BLaER1 treated with 17β-estradiol and CSF1 and Interleukin-3, amounts not matched to agents 10 nM and 100 nM (cell line): Measurements from ENCODE around the gene SCN3A.
A peak's percentile ranks its signal among the peaks of the same experiment; 100 is the strongest.

Experiments used
- H3K27ac ChIP-seq, 11 experiments: shearing (Covaris generic); formaldehyde crosslinking; 2 replicates each; pipeline ENCODE4 v1.8.1; 2022
- H3K27me3 ChIP-seq, 11 experiments: shearing (Covaris generic); formaldehyde crosslinking; 2 replicates each; pipeline ENCODE4 v1.8.1; 2022
- H3K36me3 ChIP-seq, 11 experiments: shearing (Covaris generic); formaldehyde crosslinking; 2 replicates each; pipeline ENCODE4 v1.8.1; 2022
- H3K4me1 ChIP-seq, 10 experiments: shearing (Covaris generic); formaldehyde crosslinking; 2 replicates each; pipeline ENCODE4 v1.8.1; 2022
- H3K4me2 ChIP-seq, 11 experiments: shearing (Covaris generic); formaldehyde crosslinking; 2 replicates each; pipeline ENCODE4 v1.8.1; 2022
- H3K4me3 ChIP-seq, 10 experiments: shearing (Covaris generic); formaldehyde crosslinking; 2 replicates each; pipeline ENCODE4 v1.8.1; 2022
- H3K9ac ChIP-seq, 11 experiments: shearing (Covaris generic); formaldehyde crosslinking; 2 replicates each; pipeline ENCODE4 v1.8.1; 2022
- H3K9me3 ChIP-seq, 11 experiments: shearing (Covaris generic); formaldehyde crosslinking; replicated peaks in 1 of 11; 2 replicates each; pipeline ENCODE4 v1.8.1; 2022
- H4K20me1 ChIP-seq, 11 experiments: shearing (Covaris generic); formaldehyde crosslinking; 2 replicates each; pipeline ENCODE4 v1.8.1; 2022
- Cebpa-rat ChIP-seq, 11 experiments: shearing (Covaris generic); IDR thresholded peaks; 2 replicates each; pipeline ENCODE4 v1.8.1; 2022

The SCN3A gene

DNA sequence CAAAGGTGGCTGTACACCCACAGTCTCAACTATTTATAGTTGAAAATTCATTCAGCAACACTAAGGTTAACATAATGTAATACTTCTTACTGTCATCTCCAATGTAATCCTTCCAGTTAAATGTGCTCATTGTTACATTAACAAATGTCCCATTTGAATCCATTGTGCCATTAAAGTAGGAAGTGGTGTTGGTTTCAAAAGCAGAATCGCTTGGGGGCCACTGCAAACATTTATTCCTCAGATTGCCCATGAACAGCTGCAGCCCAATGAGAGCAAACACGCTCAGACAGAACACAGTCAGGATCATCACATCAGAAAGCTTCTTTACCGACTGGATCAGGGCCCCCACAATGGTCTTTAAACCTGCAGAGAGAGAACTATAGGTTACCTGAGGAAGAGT lies 41.4 kb downstream of the SCN3A start:
- H3K27ac ChIP-seq, result no peak overlapping the region
- no peaks in the 10 kb centered on the region for H4K20me1 ChIP-seq
- H3K4me3 ChIP-seq, result no peak overlapping the region
- no peaks in the 10 kb centered on the region for H3K36me3 ChIP-seq
- H3K4me1 ChIP-seq, result no peaks in the 10 kb centered on the region
- TF ChIP-seq Cebpa-rat (IDR thresholded peaks at IDR 0.05), result no peak
- no peak overlapping the region for H3K9ac ChIP-seq
- H3K4me2 ChIP-seq, result no peak overlapping the region
- no peaks in the 10 kb centered on the region for H3K27me3 ChIP-seq
- no peaks in the 10 kb centered on the region for H3K9me3 ChIP-seq

- H3K9ac ChIP-seq, result no peak overlapping the region
- H3K9me3 ChIP-seq, result no peaks in the 10 kb centered on the region
- TF ChIP-seq Cebpa-rat (IDR thresholded peaks at IDR 0.05), result no peak
- H3K4me3 ChIP-seq, result no peak overlapping the region
- no peaks in the 10 kb centered on the region for H3K4me1 ChIP-seq
- no peak overlapping the region for H3K4me2 ChIP-seq
- no peaks in the 10 kb centered on the region for H3K27me3 ChIP-seq
- H3K36me3 ChIP-seq, result no peaks in the 10 kb centered on the region
- no peak overlapping the region for H3K27ac ChIP-seq
- no peaks in the 10 kb centered on the region for H4K20me1 ChIP-seq
Observed at GRCh38 chr2:165161510-165161909, 42.3 kb downstream of the SCN3A start.

DNA sequence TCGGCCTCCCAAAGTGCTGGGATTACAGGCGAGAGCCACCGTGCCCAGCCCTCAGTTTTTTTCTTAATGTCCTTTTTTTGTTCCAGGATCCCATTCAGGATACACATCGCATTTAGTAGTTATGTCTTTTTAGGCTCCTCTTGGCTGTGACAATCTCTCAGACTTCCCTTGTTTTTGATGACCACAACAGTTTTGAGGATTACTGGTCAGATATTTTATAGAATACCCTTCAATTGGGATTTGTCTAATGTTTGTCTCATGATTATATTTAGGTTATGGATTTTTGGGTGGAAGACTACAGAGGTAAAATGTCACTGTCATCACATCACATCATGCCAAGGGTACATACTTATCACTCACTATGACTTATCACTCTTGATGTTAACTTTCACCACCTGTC lies 46.7 kb downstream of the SCN3A start:
- Histone ChIP-seq H3K9ac (no peak overlapping the region), H3K27ac (no peak overlapping the region), H3K4me2 (no peak overlapping the region), H4K20me1 (no peaks in the 10 kb centered on the region), H3K27me3 (no peaks in the 10 kb centered on the region), H3K4me3 (no peak overlapping the region), H3K9me3 (no peaks in the 10 kb centered on the region), H3K36me3 (no peaks in the 10 kb centered on the region), H3K4me1 (no peaks in the 10 kb centered on the region)
- TF ChIP-seq Cebpa-rat (IDR thresholded peaks at IDR 0.05), result no peak

GRCh38 chr2:165155152-165155551 lies 48.7 kb downstream of the SCN3A start:
- Histone ChIP-seq H4K20me1 (no peaks in the 10 kb centered on the region), H3K9me3 (no peaks in the 10 kb centered on the region), H3K36me3 (no peaks in the 10 kb centered on the region), H3K9ac (no peak overlapping the region), H3K4me1 (peaks cover 0 to 2% (median under 1%) of the 10 kb centered on the region in 10 experiments; a peak in 7 of 20 replicates), H3K27ac (no peak overlapping the region), H3K27me3 (no peaks in the 10 kb centered on the region), H3K4me2 (no peak overlapping the region), H3K4me3 (no peak overlapping the region)
- TF ChIP-seq Cebpa-rat (IDR thresholded peaks at IDR 0.05), result no peak

- H3K9me3 ChIP-seq, result no peaks in the 10 kb centered on the region; a peak in 1 of 22 replicates
- TF ChIP-seq Cebpa-rat (IDR thresholded peaks at IDR 0.05), result no peak
- no peak overlapping the region for H3K27ac ChIP-seq
- no peaks in the 10 kb centered on the region for H4K20me1 ChIP-seq
- no peaks in the 10 kb centered on the region for H3K36me3 ChIP-seq
- no peak overlapping the region for H3K9ac ChIP-seq
- no peaks in the 10 kb centered on the region for H3K27me3 ChIP-seq
- peaks cover 0 to 40% (median 11%) of the 10 kb centered on the region in 10 experiments; a peak in 13 of 20 replicates for H3K4me1 ChIP-seq
- peak overlapping the region in 7 of 11 experiments; percentile 20 to 72 (median 34); a peak in 12 of 22 replicates for H3K4me2 ChIP-seq
- H3K4me3 ChIP-seq, result no peak overlapping the region; a peak in 1 of 20 replicates
Observed at GRCh38 chr2:165149439-165149838, 54.4 kb downstream of the SCN3A start.

DNA sequence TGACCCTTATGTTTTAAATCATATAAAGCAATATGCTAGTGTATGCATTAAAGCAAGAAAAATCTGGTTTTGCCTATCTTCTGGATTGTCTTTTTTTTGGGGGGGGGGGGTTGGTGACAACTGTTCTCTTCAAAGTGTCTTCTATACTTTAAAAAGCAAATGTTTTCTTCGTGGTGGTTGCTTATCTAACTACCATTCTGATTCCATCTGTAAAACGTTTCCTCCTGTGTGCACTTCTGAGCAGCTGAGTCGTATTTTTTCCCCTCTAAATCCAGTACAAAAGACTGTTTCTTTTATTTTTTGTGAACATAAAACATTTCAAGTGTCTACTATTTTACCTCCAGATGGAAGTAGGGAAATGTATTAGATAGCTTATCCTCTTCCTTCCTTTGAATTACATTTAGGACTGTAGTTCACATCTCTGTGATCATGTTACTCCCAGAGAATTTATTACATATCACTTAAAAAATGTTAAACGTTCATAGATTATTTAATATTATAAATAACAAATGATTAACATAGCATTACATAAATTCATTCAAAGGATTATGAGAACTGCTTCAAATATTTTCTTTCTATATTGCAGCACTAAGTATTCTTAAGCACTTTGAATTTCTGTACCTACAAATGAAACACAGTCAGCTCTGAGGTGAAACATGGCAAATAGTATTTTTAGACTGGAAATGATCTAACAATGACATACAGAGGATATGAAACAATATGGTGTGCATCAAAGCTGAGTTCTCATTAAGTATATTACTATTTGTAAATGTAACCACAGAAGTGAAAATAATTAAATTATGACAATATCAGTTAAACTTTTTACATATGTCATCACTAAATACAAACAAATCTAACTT lies 56.4 kb downstream of the SCN3A start:
- Histone ChIP-seq H3K27ac (no peak overlapping the region), H3K4me3 (no peak overlapping the region), H3K4me1 (peaks cover 0 to 60% (median 31%) of the 10 kb centered on the region in 10 experiments; a peak in 15 of 20 replicates), H3K9me3 (no peaks in the 10 kb centered on the region; a peak in 1 of 22 replicates), H4K20me1 (no peaks in the 10 kb centered on the region), H3K9ac (no peak overlapping the region), H3K27me3 (no peaks in the 10 kb centered on the region), H3K36me3 (no peaks in the 10 kb centered on the region), H3K4me2 (peak overlapping the region in 4 of 11 experiments; percentile 1 to 33 (median 18); a peak in 7 of 22 replicates)
- TF ChIP-seq Cebpa-rat (IDR thresholded peaks at IDR 0.05), result no peak

GRCh38 chr2:165144315-165144714 lies 59.5 kb downstream of the SCN3A start:
- Histone ChIP-seq H3K9me3 (no peaks in the 10 kb centered on the region; a peak in 1 of 22 replicates), H4K20me1 (no peaks in the 10 kb centered on the region), H3K27ac (no peak overlapping the region), H3K27me3 (no peaks in the 10 kb centered on the region), H3K36me3 (no peaks in the 10 kb centered on the region), H3K4me1 (peaks cover 0 to 52% (median 28%) of the 10 kb centered on the region in 10 experiments; a peak in 15 of 20 replicates), H3K9ac (no peak overlapping the region), H3K4me2 (peak overlapping the region in 5 of 11 experiments; percentile 21 to 69 (median 62); a peak in 7 of 22 replicates), H3K4me3 (no peak overlapping the region)
- no peak for TF ChIP-seq Cebpa-rat (IDR thresholded peaks at IDR 0.05)

DNA sequence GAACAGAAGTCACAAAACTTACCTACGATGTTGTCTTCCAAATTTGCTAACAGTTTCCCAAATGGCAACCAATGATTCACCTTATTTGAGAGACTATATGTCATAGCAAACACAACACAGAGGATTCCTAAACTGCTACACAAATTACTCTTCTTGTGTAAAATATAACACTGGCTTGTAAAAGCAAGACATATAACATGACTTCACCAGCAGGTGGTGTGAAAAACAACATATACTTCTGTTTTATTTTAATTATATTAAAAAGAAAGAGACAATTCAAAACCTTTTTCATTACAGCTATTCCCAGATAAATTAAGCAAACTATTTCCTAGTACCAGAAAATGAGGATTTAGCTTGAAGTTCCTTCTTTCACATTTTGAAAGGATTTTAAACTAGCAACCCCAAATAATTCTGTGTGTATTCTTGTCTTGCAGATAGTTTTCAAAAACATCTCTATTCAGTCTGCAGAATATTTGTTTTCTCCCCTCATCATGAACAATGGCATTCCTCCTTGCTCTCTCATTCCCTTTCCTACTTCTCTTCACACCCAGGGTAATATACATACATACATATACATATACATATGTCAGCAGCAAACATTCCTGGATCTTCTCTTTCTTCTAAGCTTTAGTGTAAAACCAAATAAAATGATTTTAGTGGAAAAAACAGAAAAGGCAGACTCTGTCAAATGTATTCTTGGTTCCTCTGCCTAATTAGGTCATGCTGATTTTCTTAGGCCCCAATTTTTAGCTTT lies 62.1 kb downstream of the SCN3A start:
- Histone ChIP-seq H3K36me3 (no peaks in the 10 kb centered on the region), H3K9ac (no peak overlapping the region), H3K27me3 (no peaks in the 10 kb centered on the region), H3K4me3 (no peak overlapping the region), H4K20me1 (no peaks in the 10 kb centered on the region), H3K27ac (no peak overlapping the region), H3K9me3 (no peaks in the 10 kb centered on the region), H3K4me2 (peak overlapping the region in 2 of 11 experiments; percentile 46 to 66; a peak in 2 of 22 replicates), H3K4me1 (peaks cover 0 to 29% (median 24%) of the 10 kb centered on the region in 10 experiments; a peak in 13 of 20 replicates)
- TF ChIP-seq Cebpa-rat (IDR thresholded peaks at IDR 0.05), result no peak

DNA sequence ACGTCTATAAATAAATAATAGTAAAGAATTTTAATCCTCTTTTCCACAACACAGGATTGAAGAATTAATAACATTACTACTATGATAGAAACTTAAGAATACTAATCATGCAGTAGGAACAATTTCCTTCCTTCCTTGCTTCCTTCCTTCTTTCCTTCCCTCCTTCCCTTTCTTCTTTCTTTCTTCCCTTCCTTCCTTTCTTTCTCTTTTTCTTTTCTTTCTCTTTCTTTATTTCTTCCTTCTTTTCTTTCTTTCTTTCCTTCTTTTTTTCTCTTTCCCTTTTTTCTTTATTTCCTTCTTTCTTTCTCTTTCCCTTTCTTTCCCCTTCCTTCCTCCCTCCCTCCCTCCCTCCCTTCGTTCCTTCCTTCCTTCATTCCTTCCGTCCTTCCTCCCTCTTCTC lies 77.6 kb downstream of the SCN3A start:
- H3K36me3 ChIP-seq, result no peaks in the 10 kb centered on the region
- no peaks in the 10 kb centered on the region for H4K20me1 ChIP-seq
- no peaks in the 10 kb centered on the region for H3K27me3 ChIP-seq
- no peak overlapping the region for H3K4me2 ChIP-seq
- H3K27ac ChIP-seq, result no peak overlapping the region
- no peak overlapping the region for H3K4me3 ChIP-seq
- H3K4me1 ChIP-seq, result no peaks in the 10 kb centered on the region
- no peaks in the 10 kb centered on the region for H3K9me3 ChIP-seq
- no peak for TF ChIP-seq Cebpa-rat (IDR thresholded peaks at IDR 0.05)
- H3K9ac ChIP-seq, result no peak overlapping the region
